Measurements from ENCODE around the gene PTTG1. TPM values are rescaled to one million over a fixed set of nuclear protein-coding genes. Genes with fewer than 3 reads are reported as not detected.
A peak's percentile ranks its signal among the peaks of the same experiment; 100 is the strongest.

Gene PTTG1
- polyA plus RNA-seq, 2 of the 4 experiments (the other 2 are of a cell fraction), result 222 to 227 TPM

DNA sequence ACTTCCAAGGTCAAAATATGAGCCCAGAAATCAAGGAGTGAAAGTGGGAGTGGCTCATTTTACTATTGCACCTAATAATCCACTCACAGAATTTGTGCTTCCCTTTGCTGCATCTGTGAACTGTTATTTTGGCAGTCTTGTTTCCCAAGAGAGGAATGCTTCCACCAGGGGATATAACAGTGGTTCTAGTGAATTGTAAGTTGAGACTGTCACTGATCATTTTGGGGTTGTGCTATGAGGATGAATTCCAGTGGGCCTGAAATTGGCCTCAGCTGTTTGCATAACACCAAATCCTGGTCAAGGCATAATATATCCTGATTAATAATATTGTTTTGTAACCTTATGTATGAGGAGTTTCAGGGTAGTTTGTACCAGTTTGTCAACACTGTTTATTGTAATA is 36.2 kb upstream of the PTTG1 start:
- Histone ChIP-seq H3K4me1 (no peaks in the 10 kb centered on the region), H3K4me2 (no peak overlapping the region), H3K4me3 (no peak overlapping the region), H3K9me3 (peaks cover 19% of the 10 kb centered on the region), H3K27ac (no peak overlapping the region)
- DNase-seq (ENCODE audit: low read depth in 1 of 2, low spot score in 1 of 2) (no peak), FAIRE-seq (no peak), ATAC-seq (no peak)
- ChIA-PET POLR2A (no interaction called here), CTCF (interaction anchor here (1.2 kb wide), 1 partner anchor 15 kb away, joined by 3 read pairs; no protein-coding TSS in a partner anchor)
- TF ChIP-seq ZC3H11A (IDR thresholded peaks at IDR 0.05), result no peak

DNA sequence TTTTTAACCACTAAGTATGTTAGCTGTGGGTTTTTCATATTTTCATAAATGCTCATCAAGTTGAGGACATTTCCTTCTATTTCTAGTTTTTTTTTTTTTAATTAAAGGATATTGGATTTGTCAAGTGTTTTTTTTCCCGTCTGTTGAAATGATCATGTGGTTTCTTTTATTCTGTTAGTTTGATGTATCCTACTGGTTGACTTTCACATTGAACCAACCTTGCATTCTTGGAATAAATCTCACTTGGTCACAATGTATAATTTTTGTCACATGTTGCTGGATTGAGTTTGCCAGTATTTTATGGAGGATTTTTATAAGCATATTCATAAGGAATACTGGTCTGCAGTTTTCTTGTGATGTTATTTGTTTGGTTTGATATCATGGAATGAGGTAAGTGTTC is 34.2 kb upstream of the PTTG1 start:
- no peak for ATAC-seq
- Histone ChIP-seq H3K27ac (no peak overlapping the region), H3K4me2 (no peak overlapping the region), H3K4me3 (no peak overlapping the region), H3K9me3 (peaks cover 19% of the 10 kb centered on the region), H3K4me1 (no peaks in the 10 kb centered on the region)
- ChIA-PET CTCF (interaction anchor here (1.0 to 1.5 kb wide), 2 partner anchors 145 to 366 kb away, joined by 3 to 5 read pairs; no protein-coding TSS in a partner anchor), POLR2A (no interaction called here)
- WGBS (ENCODE audit: missing lambda C conversion rate), result 81% methylated on average over 1 of the region's 1 CpG
- TF ChIP-seq TP53 (CRISPR knock-in tag; IDR thresholded peaks at IDR 0.05), result no peak
- DNase-seq (ENCODE audit: low read depth in 1 of 2, low spot score in 1 of 2), result no peak
- no peak for FAIRE-seq

DNA sequence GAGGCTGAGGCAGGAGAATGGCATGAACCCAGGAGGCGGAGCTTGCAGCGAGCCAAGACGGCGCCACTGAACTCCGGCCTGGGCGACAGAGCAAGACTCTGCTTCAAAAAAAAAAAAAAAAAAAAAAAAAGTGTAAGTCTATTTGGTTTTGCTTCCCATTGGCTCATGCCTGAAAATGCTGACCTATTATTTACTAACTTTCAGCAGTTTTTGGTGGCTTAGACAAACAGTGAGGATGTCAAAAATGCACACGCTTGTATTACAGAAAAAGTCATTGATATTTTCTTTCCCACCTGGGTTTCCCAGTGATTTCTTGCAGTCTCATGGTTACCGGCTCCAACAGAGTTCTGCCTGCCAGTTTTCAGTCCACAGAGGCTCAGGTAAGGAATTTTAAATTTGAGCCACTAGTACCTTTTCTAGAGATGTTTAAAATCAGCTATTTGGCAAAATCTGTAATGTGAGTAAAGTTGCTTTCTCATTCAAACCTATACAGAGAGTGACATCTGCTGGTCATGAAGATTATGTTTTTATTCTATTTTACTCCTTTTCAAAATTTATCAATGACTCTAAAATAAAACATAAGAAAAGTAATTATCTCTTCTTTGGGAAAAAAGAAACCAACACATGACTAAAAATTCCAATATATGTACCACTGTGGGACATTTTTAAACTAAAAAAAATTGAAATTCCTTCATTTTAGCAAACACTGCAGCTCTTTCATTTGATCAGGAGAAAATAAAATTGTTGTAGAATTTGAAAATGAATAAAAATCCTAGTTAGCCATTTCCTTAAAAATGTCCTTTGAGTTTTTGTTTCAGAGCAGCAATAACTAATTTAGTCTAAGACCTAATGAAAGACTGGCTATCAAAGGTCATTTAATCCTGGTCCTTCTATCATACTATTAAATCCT is 30.6 kb upstream of the PTTG1 start:
- Histone ChIP-seq H3K4me2 (no peak overlapping the region), H3K4me3 (no peak overlapping the region), H3K4me1 (no peaks in the 10 kb centered on the region), H3K27ac (no peak overlapping the region), H3K9me3 (peaks cover 19% of the 10 kb centered on the region)
- POLR2A ChIA-PET, result interaction anchor here (0.8 kb wide), 1 partner anchor 8 kb away, joined by 5 read pairs; no protein-coding TSS in a partner anchor
- CTCF ChIA-PET, result interaction anchor here (0.6 to 4.2 kb wide), 40 partner anchors 11 to 695 kb away, joined by 3 to 50 read pairs (median 4); partner anchors contain the start of gene SLU7
- DNase-seq (ENCODE audit: low read depth in 1 of 2, low spot score in 1 of 2), result peak in 1 of 2 experiments; percentile 32
- WGBS (ENCODE audit: missing lambda C conversion rate), result 63% methylated on average over 8 of the region's 8 CpGs
- ATAC-seq, result peak; percentile 47 to 69; a peak in 3 of 6 replicates
- peak; percentile 73 to 79 for TF ChIP-seq RAD21 (conservative IDR thresholded peaks at IDR 0.05 in 1 of 2, IDR thresholded peaks at IDR 0.05 in 1 of 2)
- peak; percentile 68 for TF ChIP-seq SMC3 (IDR thresholded peaks at IDR 0.05)
- TF ChIP-seq, protein P1, sequence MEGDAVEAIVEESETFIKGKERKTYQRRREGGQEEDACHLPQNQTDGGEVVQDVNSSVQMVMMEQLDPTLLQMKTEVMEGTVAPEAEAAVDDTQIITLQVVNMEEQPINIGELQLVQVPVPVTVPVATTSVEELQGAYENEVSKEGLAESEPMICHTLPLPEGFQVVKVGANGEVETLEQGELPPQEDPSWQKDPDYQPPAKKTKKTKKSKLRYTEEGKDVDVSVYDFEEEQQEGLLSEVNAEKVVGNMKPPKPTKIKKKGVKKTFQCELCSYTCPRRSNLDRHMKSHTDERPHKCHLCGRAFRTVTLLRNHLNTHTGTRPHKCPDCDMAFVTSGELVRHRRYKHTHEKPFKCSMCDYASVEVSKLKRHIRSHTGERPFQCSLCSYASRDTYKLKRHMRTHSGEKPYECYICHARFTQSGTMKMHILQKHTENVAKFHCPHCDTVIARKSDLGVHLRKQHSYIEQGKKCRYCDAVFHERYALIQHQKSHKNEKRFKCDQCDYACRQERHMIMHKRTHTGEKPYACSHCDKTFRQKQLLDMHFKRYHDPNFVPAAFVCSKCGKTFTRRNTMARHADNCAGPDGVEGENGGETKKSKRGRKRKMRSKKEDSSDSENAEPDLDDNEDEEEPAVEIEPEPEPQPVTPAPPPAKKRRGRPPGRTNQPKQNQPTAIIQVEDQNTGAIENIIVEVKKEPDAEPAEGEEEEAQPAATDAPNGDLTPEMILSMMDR (IDR thresholded peaks at IDR 0.05), result peak; percentile 75
- TF ChIP-seq, protein P2, sequence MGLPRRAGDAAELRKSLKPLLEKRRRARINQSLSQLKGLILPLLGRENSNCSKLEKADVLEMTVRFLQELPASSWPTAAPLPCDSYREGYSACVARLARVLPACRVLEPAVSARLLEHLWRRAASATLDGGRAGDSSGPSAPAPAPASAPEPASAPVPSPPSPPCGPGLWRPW (IDR thresholded peaks at IDR 0.05), result no peak
- TF ChIP-seq EHMT2 (IDR thresholded peaks at IDR 0.05; ENCODE audit: low read depth), result no peak
- TF ChIP-seq MAFK (IDR thresholded peaks at IDR 0.05; ENCODE audit: partially characterized antibody), result peak; percentile 58
- FAIRE-seq, result peak; percentile 13

DNA sequence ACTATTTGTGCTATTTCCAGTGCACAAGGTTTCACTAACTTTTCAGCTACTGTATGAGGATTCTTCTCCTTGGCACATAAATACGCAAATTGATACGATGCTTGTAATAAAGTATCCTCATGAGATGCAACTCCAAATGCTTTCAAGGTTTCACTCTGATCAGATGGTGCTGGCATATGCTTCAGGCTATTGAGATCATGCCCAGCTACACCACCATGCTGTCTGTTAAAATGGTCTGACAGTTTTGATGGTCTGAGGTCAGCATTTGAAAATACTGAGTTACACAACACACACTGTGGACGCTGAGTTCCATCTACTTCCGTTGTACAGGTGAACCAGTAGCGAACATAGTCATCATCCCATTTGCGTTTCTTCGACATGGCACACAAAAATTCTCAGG is 26.5 kb upstream of the PTTG1 start:
- CTCF ChIA-PET, result interaction anchor here (1.0 to 2.3 kb wide), 4 partner anchors 13 to 373 kb away, joined by 3 to 8 read pairs (median 4); no protein-coding TSS in a partner anchor

More for the DNA sequence above, 26.5 kb upstream of the PTTG1 start:
- Histone ChIP-seq H3K4me1 (peaks cover 15% of the 10 kb centered on the region), H3K4me3 (no peak overlapping the region), H3K27ac (no peak overlapping the region), H3K9me3 (no peaks in the 10 kb centered on the region), H3K4me2 (no peak overlapping the region)
- TF ChIP-seq, protein P1 (IDR thresholded peaks at IDR 0.05), result no peak
- TF ChIP-seq NR3C1 (IDR thresholded peaks at IDR 0.05), result no peak
- no peak for TF ChIP-seq ZC3H11A (IDR thresholded peaks at IDR 0.05)
- no peak for TF ChIP-seq RAD21 (conservative IDR thresholded peaks at IDR 0.05 in 1 of 2, IDR thresholded peaks at IDR 0.05 in 1 of 2)
- TF ChIP-seq POLR2AphosphoS2 (conservative IDR thresholded peaks at IDR 0.05; ENCODE audit: low read length), result no peak
- TF ChIP-seq CBX2 (IDR thresholded peaks at IDR 0.05; ENCODE audit: borderline replicate concordance, low read depth), result no peak
- no peak for TF ChIP-seq MAZ (IDR thresholded peaks at IDR 0.05; ENCODE audit: borderline replicate concordance, low read depth, low read length)
- TF ChIP-seq RNF2 (IDR thresholded peaks at IDR 0.05; ENCODE audit: borderline replicate concordance, low read depth), result no peak
- TF ChIP-seq RARB (CRISPR knock-in tag; IDR thresholded peaks at IDR 0.05), result no peak
- TF ChIP-seq SMC3 (IDR thresholded peaks at IDR 0.05), result no peak
- TF ChIP-seq MYC (IDR thresholded peaks at IDR 0.05; ENCODE audit: borderline replicate concordance, low read length), result no peak
- no peak for TF ChIP-seq FOSL2 (IDR thresholded peaks at IDR 0.05)
- TF ChIP-seq FOSL2 (CRISPR knock-in tag; IDR thresholded peaks at IDR 0.05), result no peak
- no peak for FAIRE-seq
- 95% methylated on average over 7 of the region's 7 CpGs for WGBS (ENCODE audit: missing lambda C conversion rate)
- ATAC-seq, result no peak
- POLR2A ChIA-PET, result no interaction called here
- DNase-seq (ENCODE audit: low read depth in 1 of 2, low spot score in 1 of 2), result no peak

Measured in A549 (cell line).